ENCODE results near the gene CLEC7A. TPM values are rescaled to one million over a fixed set of nuclear protein-coding genes. Genes with fewer than 3 reads are reported as not detected.

CLEC7A gene
- total RNA-seq, 1 experiment from 2014 or later = not detected

GRCh38 chr12:10163084-10163483 is 33.1 kb upstream of the CLEC7A start:
- H3K4me2 ChIP-seq (ENCODE audit: insufficient read depth, insufficient read length, low read length) = no peak overlapping the region
- no peak overlapping the region for H2AFZ ChIP-seq (ENCODE audit: low read length)
- H2BK12ac ChIP-seq (ENCODE audit: insufficient read length, low read depth, low read length) = no peak overlapping the region
- H4K5ac ChIP-seq (ENCODE audit: insufficient read length, low read depth, low read length) = no peak overlapping the region
- WGBS (ENCODE audit: extremely low coverage, insufficient read length, low lambda C conversion rate) = no CpG with 5 or more reads among the region's 3 CpGs
- no peak overlapping the region for H4K8ac ChIP-seq (replicated peaks; ENCODE audit: insufficient read length, low read depth, low read length)
- H4K20me1 ChIP-seq (ENCODE audit: control insufficient read depth, insufficient read depth, insufficient read length) = no peaks in the 10 kb centered on the region
- no peak overlapping the region for H3K56ac ChIP-seq (ENCODE audit: insufficient read length, low read depth, low read length)
- H2AK5ac ChIP-seq (ENCODE audit: insufficient read length, low read length) = no peak overlapping the region
- H2BK15ac ChIP-seq (ENCODE audit: low read depth, low read length) = no peak overlapping the region
- Mint-ChIP-seq H3K27me3 (ENCODE audit: low read depth) (no peaks in the 10 kb centered on the region), H3K9me3 (no peaks in the 10 kb centered on the region), H3K27ac (no peak overlapping the region), H3K36me3 (ENCODE audit: insufficient read depth in 1 of 3, low read depth in 3 of 3) (no peaks in the 10 kb centered on the region; a peak in 1 of 7 replicates), H3K4me1 (no peaks in the 10 kb centered on the region), H3K4me3 (no peak overlapping the region)
- no peaks in the 10 kb centered on the region for H3K79me1 ChIP-seq (ENCODE audit: insufficient read depth, low read depth, low read length, poor library complexity, severe bottlenecking)
- no peaks in the 10 kb centered on the region for H3K4me1 ChIP-seq (ENCODE audit: insufficient read depth, low read length)
- TF ChIP-seq CTCF (conservative IDR thresholded peaks at IDR 0.05) = no peak
- no peak for DNase-seq
- no peak overlapping the region for H3K18ac ChIP-seq (ENCODE audit: insufficient read length, low read depth, low read length)
- H2BK120ac ChIP-seq (ENCODE audit: low read depth, low read length, poor library complexity, severe bottlenecking) = no peak overlapping the region
- H3K23me2 ChIP-seq (ENCODE audit: insufficient read length, low read depth, low read length, poor library complexity, severe bottlenecking) = no peaks in the 10 kb centered on the region
- no peak overlapping the region for H2BK5ac ChIP-seq (ENCODE audit: insufficient read length, low read length)
- H3K9me3 ChIP-seq (ENCODE audit: control insufficient read depth, low read depth, low read length) = no peaks in the 10 kb centered on the region
- H3K27ac ChIP-seq (ENCODE audit: insufficient read length, low read depth, low read length) = no peak overlapping the region
- H3K27me3 ChIP-seq (ENCODE audit: insufficient read depth, low read length) = no peaks in the 10 kb centered on the region
- H4K91ac ChIP-seq (ENCODE audit: insufficient read length, low read depth, low read length) = no peak overlapping the region
- no peak overlapping the region for H3T11ph ChIP-seq (ENCODE audit: low read length)
- no peak overlapping the region for H3K23ac ChIP-seq (ENCODE audit: insufficient read length, low read depth, low read length)
- no peak overlapping the region for H2BK20ac ChIP-seq (ENCODE audit: low read depth, low read length, poor library complexity, severe bottlenecking)
- H3K79me2 ChIP-seq (ENCODE audit: insufficient read depth, low read length) = no peaks in the 10 kb centered on the region
- H3K14ac ChIP-seq (ENCODE audit: insufficient read depth, low read length) = no peak overlapping the region
- no peak overlapping the region for H3K9ac ChIP-seq (ENCODE audit: extremely low read depth, insufficient read length, low read length)
- no peak overlapping the region for H3K4ac ChIP-seq (ENCODE audit: low read depth, low read length)
